HL-60 (cell line): ENCODE data around the gene ADAMTSL3.

Source experiments
- DNase-seq, 2 experiments: peaks; one replicate each; pipeline ENCODE4 v3.0.0-alpha.2; 2010 to 2020; ENCODE audit warnings: low read depth in 1 of 2, low spot score in 1 of 2
- H3K27ac ChIP-seq: fragments of 250-450 bp; sonication (Bioruptor Pico); replicated peaks from 2 replicates; pipeline ENCODE4 v1.5.1; 2020; ENCODE audit warnings: mild to moderate bottlenecking, moderate library complexity
- H3K27me3 ChIP-seq: fragments of 250-450 bp; sonication (Bioruptor Pico); 2 replicates; pipeline ENCODE4 v1.5.1; 2021; ENCODE audit warnings: mild to moderate bottlenecking, moderate library complexity; ENCODE audit not compliant: insufficient read depth, poor library complexity, severe bottlenecking
- H3K4me3 ChIP-seq: replicated peaks from 2 replicates; pipeline ENCODE4 v1.5.1; 2011; ENCODE audit warnings: mild to moderate bottlenecking, control low read depth, low read length; ENCODE audit not compliant: insufficient read depth
- GABPA ChIP-seq: IDR thresholded peaks from 2 replicates; pipeline ENCODE4 v1.6.1; 2012; ENCODE audit warnings: low read depth
- POLR2AphosphoS5 ChIP-seq: IDR thresholded peaks from 2 replicates; pipeline ENCODE4 v1.6.1; 2012; ENCODE audit warnings: low read depth
- SPI1 ChIP-seq: IDR thresholded peaks from 2 replicates; pipeline ENCODE4 v1.6.1; 2012; ENCODE audit warnings: low read depth, mild to moderate bottlenecking, borderline replicate concordance
- TF ChIP-seq, protein P1 (sequence below): IDR thresholded peaks from 2 replicates; pipeline ENCODE4 v1.6.1; 2012; ENCODE audit warnings: low read depth; ENCODE audit not compliant: insufficient replicate concordance
- TF ChIP-seq, protein P2 (sequence below): IDR thresholded peaks from one replicate; pipeline ENCODE4 v1.5.1; 2011; ENCODE audit warnings: low read length, control low read depth, inconsistent platforms; ENCODE audit not compliant: insufficient read depth

Gene ADAMTSL3

DNA sequence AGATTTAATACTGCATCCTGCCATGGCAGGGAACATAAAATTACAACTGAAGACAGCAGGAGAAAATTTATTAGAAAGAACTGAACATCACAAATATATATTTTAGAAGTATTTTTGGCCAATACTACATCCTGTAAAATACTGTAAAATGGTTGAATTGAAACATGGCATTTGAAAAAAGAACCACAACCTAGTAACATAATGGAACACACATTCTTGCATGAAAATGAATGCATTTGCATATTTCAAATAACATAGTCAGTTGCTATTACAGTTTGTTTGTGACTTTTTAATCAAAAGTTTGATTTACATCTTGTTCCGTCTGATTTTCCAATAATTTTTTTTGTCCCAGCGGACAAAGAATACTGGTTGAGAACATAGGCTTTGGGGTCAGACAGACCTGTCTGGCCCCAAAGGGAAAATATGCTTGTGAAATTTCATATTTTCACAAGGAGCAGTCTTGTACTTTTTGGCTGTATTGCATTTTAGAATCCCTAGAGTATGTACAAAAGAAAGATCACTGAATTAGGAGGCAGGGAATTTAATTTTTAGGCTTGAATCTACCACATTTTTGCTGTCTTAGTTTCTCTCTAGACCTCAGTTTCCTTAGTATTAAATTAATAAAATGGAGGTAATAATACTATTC, 268.8 kb downstream of the ADAMTSL3 start:
- Histone ChIP-seq H3K27ac (no peak overlapping the region), H3K4me3 (no peak overlapping the region), H3K27me3 (no peaks in the 10 kb centered on the region)
- DNase-seq = no peak
- TF ChIP-seq POLR2AphosphoS5 = no peak
- no peak for TF ChIP-seq SPI1
- TF ChIP-seq, protein P1, sequence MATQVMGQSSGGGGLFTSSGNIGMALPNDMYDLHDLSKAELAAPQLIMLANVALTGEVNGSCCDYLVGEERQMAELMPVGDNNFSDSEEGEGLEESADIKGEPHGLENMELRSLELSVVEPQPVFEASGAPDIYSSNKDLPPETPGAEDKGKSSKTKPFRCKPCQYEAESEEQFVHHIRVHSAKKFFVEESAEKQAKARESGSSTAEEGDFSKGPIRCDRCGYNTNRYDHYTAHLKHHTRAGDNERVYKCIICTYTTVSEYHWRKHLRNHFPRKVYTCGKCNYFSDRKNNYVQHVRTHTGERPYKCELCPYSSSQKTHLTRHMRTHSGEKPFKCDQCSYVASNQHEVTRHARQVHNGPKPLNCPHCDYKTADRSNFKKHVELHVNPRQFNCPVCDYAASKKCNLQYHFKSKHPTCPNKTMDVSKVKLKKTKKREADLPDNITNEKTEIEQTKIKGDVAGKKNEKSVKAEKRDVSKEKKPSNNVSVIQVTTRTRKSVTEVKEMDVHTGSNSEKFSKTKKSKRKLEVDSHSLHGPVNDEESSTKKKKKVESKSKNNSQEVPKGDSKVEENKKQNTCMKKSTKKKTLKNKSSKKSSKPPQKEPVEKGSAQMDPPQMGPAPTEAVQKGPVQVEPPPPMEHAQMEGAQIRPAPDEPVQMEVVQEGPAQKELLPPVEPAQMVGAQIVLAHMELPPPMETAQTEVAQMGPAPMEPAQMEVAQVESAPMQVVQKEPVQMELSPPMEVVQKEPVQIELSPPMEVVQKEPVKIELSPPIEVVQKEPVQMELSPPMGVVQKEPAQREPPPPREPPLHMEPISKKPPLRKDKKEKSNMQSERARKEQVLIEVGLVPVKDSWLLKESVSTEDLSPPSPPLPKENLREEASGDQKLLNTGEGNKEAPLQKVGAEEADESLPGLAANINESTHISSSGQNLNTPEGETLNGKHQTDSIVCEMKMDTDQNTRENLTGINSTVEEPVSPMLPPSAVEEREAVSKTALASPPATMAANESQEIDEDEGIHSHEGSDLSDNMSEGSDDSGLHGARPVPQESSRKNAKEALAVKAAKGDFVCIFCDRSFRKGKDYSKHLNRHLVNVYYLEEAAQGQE = no peak
- TF ChIP-seq, protein P2, sequence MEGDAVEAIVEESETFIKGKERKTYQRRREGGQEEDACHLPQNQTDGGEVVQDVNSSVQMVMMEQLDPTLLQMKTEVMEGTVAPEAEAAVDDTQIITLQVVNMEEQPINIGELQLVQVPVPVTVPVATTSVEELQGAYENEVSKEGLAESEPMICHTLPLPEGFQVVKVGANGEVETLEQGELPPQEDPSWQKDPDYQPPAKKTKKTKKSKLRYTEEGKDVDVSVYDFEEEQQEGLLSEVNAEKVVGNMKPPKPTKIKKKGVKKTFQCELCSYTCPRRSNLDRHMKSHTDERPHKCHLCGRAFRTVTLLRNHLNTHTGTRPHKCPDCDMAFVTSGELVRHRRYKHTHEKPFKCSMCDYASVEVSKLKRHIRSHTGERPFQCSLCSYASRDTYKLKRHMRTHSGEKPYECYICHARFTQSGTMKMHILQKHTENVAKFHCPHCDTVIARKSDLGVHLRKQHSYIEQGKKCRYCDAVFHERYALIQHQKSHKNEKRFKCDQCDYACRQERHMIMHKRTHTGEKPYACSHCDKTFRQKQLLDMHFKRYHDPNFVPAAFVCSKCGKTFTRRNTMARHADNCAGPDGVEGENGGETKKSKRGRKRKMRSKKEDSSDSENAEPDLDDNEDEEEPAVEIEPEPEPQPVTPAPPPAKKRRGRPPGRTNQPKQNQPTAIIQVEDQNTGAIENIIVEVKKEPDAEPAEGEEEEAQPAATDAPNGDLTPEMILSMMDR = no peak
- TF ChIP-seq GABPA = no peak

DNA sequence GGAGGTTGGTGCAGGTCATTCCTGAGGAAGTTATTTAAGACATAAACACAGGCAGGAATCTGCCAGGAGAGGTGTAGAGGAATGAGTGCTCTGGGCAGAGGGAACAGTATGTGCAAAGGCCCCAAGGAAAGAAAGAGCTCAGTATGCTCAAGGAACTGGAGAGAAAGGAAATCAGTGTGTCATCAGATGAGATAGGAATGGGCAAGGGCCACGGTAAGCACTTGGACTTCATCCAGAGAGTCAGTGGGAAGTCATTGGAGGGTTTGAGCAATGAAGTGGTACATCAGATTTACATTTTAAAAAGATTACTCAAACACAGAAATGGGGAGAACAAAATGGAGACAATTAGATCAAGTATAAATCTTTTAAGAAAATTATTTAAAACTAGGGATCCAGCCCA, 272.2 kb downstream of the ADAMTSL3 start:
- no peak overlapping the region for H3K27ac ChIP-seq
- TF ChIP-seq, protein P1 = no peak
- TF ChIP-seq SPI1 (no peak), GABPA (no peak), POLR2AphosphoS5 (no peak)
- TF ChIP-seq, protein P2 = no peak
- no peak overlapping the region for H3K4me3 ChIP-seq
- no peak for DNase-seq
- H3K27me3 ChIP-seq = no peaks in the 10 kb centered on the region

DNA sequence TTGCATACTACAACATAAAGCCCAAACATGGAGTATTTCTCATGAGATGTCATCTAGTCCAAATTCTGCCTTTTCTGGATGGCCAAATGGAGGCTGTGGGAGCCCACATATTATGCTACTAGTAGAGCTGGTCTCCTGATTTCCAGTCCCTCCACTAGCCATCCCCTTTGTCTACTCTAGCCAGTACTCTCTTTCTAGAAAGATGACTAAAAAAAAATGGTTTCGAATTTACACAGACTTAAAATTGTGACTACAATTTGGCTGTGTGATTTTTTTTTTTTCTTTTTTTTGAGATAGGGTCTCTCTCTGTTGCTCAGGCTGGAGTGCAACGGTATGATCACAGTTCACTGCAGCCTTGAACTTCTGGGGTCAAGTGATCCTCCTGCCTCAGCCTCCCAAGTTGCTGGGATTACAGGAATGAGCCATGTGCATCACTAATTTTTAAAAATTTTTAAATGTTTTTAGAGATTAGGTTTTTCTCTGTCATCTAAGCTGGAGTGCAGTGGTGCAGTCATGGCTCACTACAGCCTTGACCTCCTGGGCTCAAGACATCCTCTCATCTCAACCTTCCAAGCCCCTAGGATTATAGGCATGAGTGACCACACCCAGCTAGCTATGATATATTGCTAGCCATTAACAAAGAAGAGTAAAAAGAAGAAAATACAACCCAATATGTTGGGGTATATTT, 273.9 kb downstream of the ADAMTSL3 start:
- Histone ChIP-seq H3K4me3 (no peak overlapping the region), H3K27me3 (no peaks in the 10 kb centered on the region), H3K27ac (no peak overlapping the region)
- no peak for TF ChIP-seq POLR2AphosphoS5
- TF ChIP-seq, protein P2 = no peak
- TF ChIP-seq SPI1 = no peak
- TF ChIP-seq, protein P1 = no peak
- TF ChIP-seq GABPA = no peak
- DNase-seq = no peak
